SK-N-DZ (cell line): ENCODE results near the gene PHLPP2.
A peak's percentile ranks its signal among the peaks of the same experiment; 100 is the strongest.
"Not testable (repeated sequence)": the region's sequence is repeated elsewhere in the genome, so short reads cannot be mapped to it uniquely, and the experiment has no call there.

Experiments
- DNase-seq: peaks from one replicate; pipeline ENCODE4 v3.0.0-alpha.2; 2015; ENCODE audit warnings: low spot score
- small RNA-seq, 2 experiments: library from RNA; depleted of rRNA; stranded (forward); fragments of <200 nt; gene quantifications; one replicate each; pipeline ENCODE3, GENCODE V24; 2014

PHLPP2 gene

DNA sequence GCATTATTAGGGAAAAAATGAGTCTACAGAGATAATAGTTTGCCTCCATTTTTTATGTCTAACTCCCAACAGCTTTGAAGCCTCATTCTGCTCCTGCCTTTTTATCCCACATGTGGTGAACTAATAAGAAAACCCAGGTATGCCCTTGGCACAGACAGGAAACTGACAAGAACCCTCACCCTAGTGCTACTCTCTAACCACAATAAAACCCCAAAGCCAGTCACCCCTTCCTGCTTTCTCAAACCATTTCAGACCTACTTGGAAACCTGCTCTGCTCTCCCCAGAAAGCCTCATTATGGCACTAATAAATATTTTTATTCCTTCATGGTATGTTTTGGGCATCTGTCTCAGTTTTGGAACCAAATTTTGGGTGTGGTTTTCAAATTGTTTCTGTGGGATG, 102.4 kb downstream of the PHLPP2 start:
- DNase-seq: no peak

DNA sequence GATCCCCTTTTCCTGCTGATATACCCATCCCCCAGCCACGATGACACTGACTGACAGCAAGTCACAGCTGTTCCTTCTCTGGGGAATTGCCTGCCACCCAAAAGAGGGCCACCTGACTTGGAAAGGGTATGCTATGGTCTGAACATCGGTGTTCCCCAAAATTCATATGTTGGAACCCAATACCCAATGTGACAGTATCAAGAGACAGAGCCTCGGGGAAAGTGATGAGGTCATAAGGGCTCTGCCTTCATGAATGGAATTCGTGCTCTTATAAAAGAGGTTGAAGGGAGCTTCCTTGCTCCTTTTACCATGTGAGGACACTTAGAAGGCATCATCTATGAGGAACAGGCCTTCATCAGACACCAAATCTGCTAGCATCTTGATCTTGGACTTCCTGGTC, 106.1 kb downstream of the PHLPP2 start:
- no peak for DNase-seq

DNA sequence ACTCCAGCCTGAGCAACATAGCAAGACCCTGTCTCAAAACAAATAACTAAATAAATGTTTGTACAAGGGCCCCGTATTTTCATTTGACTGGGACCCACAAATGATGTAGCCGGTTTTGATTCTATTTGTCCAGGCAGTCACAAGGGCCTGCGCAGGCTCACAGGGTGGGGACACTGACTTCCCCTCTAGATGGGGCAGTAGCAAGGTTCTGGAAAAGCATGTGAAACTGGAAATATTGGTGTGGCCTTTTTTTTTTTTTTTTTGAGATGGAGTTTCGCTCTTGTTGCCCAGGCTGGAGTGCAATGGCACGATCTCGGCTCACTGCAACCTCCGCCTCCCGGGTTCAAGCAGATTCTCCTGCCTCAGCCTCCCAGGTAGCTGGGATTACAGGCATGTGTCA, 109.5 kb downstream of the PHLPP2 start:
- not testable (repeated sequence) for DNase-seq

DNA sequence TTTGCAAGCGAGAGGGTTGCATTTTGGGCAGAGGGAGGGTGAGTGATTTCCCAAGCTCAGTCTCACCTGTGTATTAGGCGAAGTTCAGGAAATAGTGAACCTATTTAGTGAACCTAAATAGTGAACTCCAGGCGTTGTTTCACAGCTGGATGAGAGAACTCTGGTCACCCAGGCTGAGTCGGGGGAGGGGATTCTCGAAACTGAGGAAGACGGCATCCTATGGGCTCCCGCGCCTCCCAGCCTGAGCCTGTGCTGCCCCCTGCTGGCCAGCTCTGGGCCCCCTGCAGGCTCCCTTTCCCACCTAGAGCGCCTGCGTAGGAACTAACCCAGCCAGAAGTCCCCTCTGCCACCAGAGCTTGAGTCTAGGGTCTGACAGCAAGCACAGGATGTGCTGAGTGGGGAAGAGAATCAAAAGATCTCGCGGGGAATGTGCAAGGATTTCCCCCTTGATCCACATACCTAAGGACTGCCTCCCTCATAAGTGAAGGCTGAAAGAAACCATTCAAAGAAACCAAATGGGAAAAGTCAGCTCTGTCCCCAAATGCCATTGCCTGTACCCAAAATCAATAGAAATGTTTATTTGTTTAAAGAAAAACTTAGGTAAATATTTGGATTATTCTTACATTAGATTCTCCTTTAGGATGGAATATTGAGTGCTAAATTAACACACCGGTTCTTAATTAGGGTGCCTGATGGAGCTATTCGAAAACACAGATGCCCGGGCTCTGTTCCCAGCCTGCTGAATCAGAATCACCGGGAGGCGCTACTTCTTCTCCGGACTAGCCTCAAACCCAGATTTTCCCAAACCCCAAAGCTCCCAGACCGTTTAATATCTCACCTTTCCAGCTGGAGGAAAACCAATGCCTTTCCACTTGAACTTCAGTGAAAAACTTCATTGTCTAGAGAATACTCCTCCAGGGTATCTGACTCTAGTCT, 113.3 kb downstream of the PHLPP2 start:
- DNase-seq: peak; percentile 54

DNA sequence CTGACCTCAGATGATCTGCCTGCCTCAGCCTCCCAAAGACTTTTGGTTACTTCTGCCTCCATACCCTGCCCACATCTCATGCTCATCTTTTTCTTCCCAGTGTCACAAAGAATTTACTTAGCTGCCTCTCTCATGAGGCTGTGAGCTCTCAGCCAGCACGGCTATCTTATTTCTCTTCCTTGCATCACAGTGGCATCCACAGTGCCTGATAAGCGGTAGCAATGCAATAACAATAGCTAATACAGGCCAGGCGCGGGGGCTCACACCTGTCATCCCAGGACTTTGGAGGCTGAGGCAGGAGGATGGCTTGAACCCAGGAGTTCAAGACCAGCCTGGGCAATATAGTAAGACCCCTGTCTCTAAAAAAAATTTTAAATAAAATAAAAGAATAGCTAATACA, 114.1 kb downstream of the PHLPP2 start:
- no peak for DNase-seq

DNA sequence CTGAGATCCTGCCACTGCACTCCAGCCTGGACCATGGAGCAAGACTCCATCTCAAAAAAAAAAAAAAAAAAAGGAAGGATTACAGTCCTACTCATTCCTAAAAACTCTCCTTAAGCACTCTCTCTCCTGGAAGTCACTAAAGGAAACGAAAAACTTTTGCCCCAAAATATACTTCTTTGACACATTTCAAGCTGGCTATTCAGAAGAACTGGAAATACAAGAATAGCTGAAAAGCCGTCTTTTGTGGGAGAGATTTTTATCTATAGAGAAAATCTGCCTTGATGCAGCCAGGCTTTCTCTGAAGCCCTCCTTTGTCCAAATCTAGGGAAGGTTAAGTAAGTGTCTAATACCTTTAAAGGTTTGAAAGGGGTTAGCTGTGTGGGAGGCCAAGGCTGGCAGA, 115.4 kb downstream of the PHLPP2 start:
- DNase-seq: no peak

DNA sequence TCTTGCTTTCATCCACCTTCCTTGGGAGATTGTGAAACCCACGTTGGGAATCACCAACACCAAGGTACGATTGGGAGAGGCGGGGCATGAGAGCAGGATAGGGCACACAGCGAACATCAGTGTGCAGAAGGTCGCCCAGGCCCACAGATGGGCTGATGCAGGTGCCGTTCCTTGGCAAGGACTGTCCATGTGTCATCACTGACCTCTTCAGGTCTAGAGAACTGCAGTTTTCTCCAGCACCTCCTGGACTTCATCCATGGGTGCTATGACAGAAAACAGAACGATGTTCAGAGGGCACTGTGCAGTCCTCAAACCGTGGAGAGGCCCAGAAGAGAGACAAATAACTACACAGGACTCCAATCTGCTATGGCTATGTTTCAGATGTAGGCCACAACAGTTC, 123.7 kb downstream of the PHLPP2 start:
- no peak for DNase-seq

DNA sequence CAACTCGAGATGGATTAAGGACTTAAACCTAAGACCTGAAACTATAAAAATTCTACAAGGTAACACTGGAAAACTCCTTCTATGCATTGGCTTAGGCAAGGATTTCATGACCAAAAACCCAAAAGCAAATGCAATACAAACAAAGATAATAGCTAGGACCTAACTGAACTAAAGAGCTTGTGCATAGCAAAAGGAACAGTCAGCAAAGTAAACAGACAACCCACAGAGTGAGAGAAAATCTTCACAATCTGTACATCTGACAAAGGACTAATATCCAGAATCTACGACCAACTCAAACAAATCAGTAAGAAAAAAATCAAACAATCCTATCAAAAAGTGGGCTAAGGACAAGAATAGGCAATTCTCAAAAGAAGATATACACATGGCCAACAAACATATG, 126.1 kb downstream of the PHLPP2 start:
- DNase-seq: not testable (repeated sequence)

DNA sequence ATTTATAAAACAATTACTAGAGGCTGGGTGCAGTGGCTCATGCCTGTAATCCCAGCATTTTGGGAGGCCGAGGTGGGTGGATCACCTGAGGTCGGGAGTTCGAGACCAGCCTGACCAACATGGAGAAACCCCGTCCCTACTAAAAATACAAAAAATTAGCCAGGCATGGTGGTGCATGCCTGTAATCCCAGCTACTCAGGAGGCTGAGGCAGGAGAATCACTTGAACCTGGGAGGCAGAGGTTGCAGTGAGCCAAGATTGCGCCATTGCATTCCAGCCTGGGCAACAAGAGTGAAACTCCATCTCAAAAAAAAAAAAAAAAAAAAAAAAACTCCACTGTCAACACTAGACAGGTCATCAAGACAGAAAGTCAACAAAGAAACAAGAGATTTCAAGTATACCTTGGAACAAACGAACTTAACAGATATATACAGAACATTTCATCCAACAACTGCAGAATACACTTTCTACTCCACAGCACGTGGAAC, 129.1 kb downstream of the PHLPP2 start:
- DNase-seq: not testable (repeated sequence)

Small RNA genes lying within 50 kb of the gene (small RNA-seq; reads per million reads assigned to genes)
- 0 to 0.03 reads per million in 2 experiments for gene RNU6-208P
- gene SNORA70D: 0.03 to 0.04 reads per million in 2 experiments
- 193 to 2,266 reads per million in 2 experiments for gene SNORD71
